ENCODE data around the gene TRIM56.
A peak's percentile ranks its signal among the peaks of the same experiment; 100 is the strongest.

The TRIM56 gene

GRCh38 chr7:101134399-101134980 is 49.2 kb downstream of the TRIM56 start:
- peak; percentile 9 to 89 (median 64) for DNase-seq

- DNase-seq = no peak
These were observed 52.5 kb downstream of the TRIM56 start for GRCh38 chr7:101137651-101138212.

- DNase-seq = peak; percentile 22 to 93 (median 85)
These were observed 53.1 kb downstream of the TRIM56 start for GRCh38 chr7:101138213-101138870.

- peak in 1 of 3 experiments; percentile 54 for DNase-seq
These were observed 55.0 kb downstream of the TRIM56 start for GRCh38 chr7:101140339-101140699.

- no peak for DNase-seq
These were observed 55.6 kb downstream of the TRIM56 start for GRCh38 chr7:101140746-101141382.
